Lung (tissue), 12 donors: ENCODE measurements around the gene LAMC2. TPM values are rescaled to one million over a fixed set of nuclear protein-coding genes. Genes with fewer than 3 reads are reported as not detected.
A peak's percentile ranks its signal among the peaks of the same experiment; 100 is the strongest.

Experiments
- ATAC-seq: fragments of 200-7000 bp; cut with Tn5 transposase; one replicate; pipeline ENCODE4 v1.9.1; 2020; ENCODE audit warnings: moderate number of reproducible peaks; ENCODE audit not compliant: insufficient read depth, low FRiP score
- DNase-seq, 3 donors: peaks; one replicate each; pipeline ENCODE4 v3.0.0-alpha.2; 2013 to 2017
- H3K27ac ChIP-seq, 2 donors: one replicate each; pipeline ENCODE4 v1.5.1; 2013; ENCODE audit warnings: mild to moderate bottlenecking in 2 of 2, moderate library complexity in 2 of 2, control low read depth in 1 of 2, inconsistent platforms in 1 of 2, low read depth in 1 of 2, low read length in 1 of 2
- H3K27me3 ChIP-seq, 3 donors: one replicate each; pipeline ENCODE4 v1.5.1; 2013; ENCODE audit warnings: low read length in 2 of 3; ENCODE audit not compliant: control insufficient read depth in 3 of 3, insufficient read depth in 3 of 3
- H3K36me3 ChIP-seq, 4 donors: one replicate each; pipeline ENCODE4 v1.5.1; 2013; ENCODE audit warnings: low read length in 4 of 4, mild to moderate bottlenecking in 1 of 4, moderate library complexity in 1 of 4; ENCODE audit not compliant: control insufficient read depth in 4 of 4, insufficient read depth in 4 of 4
- H3K4me1 ChIP-seq, 5 donors: one replicate each; pipeline ENCODE4 v1.5.1; 2013; ENCODE audit warnings: low read length in 5 of 5, mild to moderate bottlenecking in 2 of 5, moderate library complexity in 1 of 5; ENCODE audit not compliant: control insufficient read depth in 5 of 5, insufficient read depth in 5 of 5
- H3K4me3 ChIP-seq: one replicate; pipeline ENCODE4 v1.5.1; 2013; ENCODE audit warnings: mild to moderate bottlenecking, control low read depth, moderate library complexity
- H3K9ac ChIP-seq, 2 donors: one replicate each; pipeline ENCODE4 v1.5.1; 2013; ENCODE audit warnings: low read length in 2 of 2, control low read depth in 1 of 2; ENCODE audit not compliant: insufficient read depth in 1 of 2
- H3K9me3 ChIP-seq, 4 donors: one replicate each; pipeline ENCODE4 v1.5.1; 2013; ENCODE audit warnings: low read length in 3 of 4, mild to moderate bottlenecking in 1 of 4, moderate library complexity in 1 of 4; ENCODE audit not compliant: control insufficient read depth in 4 of 4, insufficient read depth in 3 of 4
- CTCF ChIP-seq: IDR thresholded peaks from 2 replicates; pipeline ENCODE4 v1.5.1; 2012; ENCODE audit warnings: mild to moderate bottlenecking; ENCODE audit errors: control extremely low read depth, extremely low read depth
- WGBS, 2 donors: extraction: QIAGEN DNeasy Blood & Tissue Kit; methylation state at CpG; one replicate each; pipeline ENCODE4 v1.1.7; 2013; 5-methylcytosine and 5-hydroxymethylcytosine counted together
- polyA plus RNA-seq, 2 donors: library from polyadenylated mRNA; stranded (reverse); fragments of 200-250 nt; gene quantifications; one replicate each; pipeline ENCODE4 v1.2.1, GENCODE V29; 2013
- total RNA-seq, 2 donors: library from RNA; depleted of rRNA in 1 of 2; stranded (reverse); fragments of >200 nt in 1 of 2; gene quantifications; one replicate each; pipeline ENCODE4 v1.2.1, GENCODE V29; 2014 to 2021
- donor health status: control.
- donor health status: control.
- donor health status: Bipolar disorder and iron deficiency.
- donor health status: healthy.
- donor health status: DM: yes; HTN: yes; CAD: no.

Gene LAMC2
- total and polyA plus RNA-seq, 4 donors = 13.7 to 63.1 (median 40.3) TPM

GRCh38 chr1:183200451-183200850 is 14.4 kb downstream of the LAMC2 start:
- Histone ChIP-seq H3K27me3 (no peaks in the 10 kb centered on the region), H3K4me1 (peaks cover 0 to 12% (median 0%) of the 10 kb centered on the region in 5 donors), H3K9ac (no peak overlapping the region), H3K4me3 (no peak overlapping the region), H3K36me3 (no peaks in the 10 kb centered on the region), H3K9me3 (no peaks in the 10 kb centered on the region), H3K27ac (no peak overlapping the region)
- no peak for TF ChIP-seq CTCF
- WGBS, 2 donors = 75 to 77% methylated on average over 9 of the region's 9 CpGs
- ATAC-seq (no peak), DNase-seq (peak in 1 of 3 donors; percentile 40)

GRCh38 chr1:183203094-183203493 is 17.0 kb downstream of the LAMC2 start:
- DNase-seq = no peak
- WGBS, 2 donors = 50 to 74% methylated on average over 3 of the region's 3 CpGs
- TF ChIP-seq CTCF = no peak

GRCh38 chr1:183205196-183205781 is 19.2 kb downstream of the LAMC2 start:
- DNase-seq = peak; percentile 88 to 98 (median 97)
- Histone ChIP-seq H3K36me3 (peaks cover 0 to 2% (median 0%) of the 10 kb centered on the region in 4 donors), H3K27me3 (no peaks in the 10 kb centered on the region), H3K9me3 (no peaks in the 10 kb centered on the region), H3K4me1 (peaks cover 0 to 20% (median 0%) of the 10 kb centered on the region in 5 donors), H3K4me3 (no peak overlapping the region), H3K27ac (no peak overlapping the region), H3K9ac (peak overlapping the region in 1 of 2 donors; percentile 26)
- WGBS, 2 donors = 70 to 77% methylated on average over 3 of the region's 3 CpGs
- TF ChIP-seq CTCF = no peak
- peak; percentile 59 for ATAC-seq

More at GRCh38 chr1:183203094-183203493, 17.0 kb downstream of the LAMC2 start:
- peaks cover 0 to 20% (median 0%) of the 10 kb centered on the region in 5 donors for H3K4me1 ChIP-seq
- H3K36me3 ChIP-seq = peaks cover 0 to 2% (median 0%) of the 10 kb centered on the region in 4 donors
- H3K4me3 ChIP-seq = no peak overlapping the region
- no peaks in the 10 kb centered on the region for H3K27me3 ChIP-seq
- no peak overlapping the region for H3K27ac ChIP-seq
- no peak overlapping the region for H3K9ac ChIP-seq
- no peaks in the 10 kb centered on the region for H3K9me3 ChIP-seq
- ATAC-seq = no peak
